Activated CD4-positive, CD25-positive, alpha-beta regulatory T cell treated with anti-CD3 and anti-CD28 coated beads, Interleukin-2, amount 50 U/mL, for 72 hours (primary cell): Measurements from ENCODE around the gene LRRC32.
"Not testable (repeated sequence)": the region's sequence is repeated elsewhere in the genome, so short reads cannot be mapped to it uniquely, and the experiment has no call there.

ENCODE experiments used
- DNase-seq: peaks from one replicate; pipeline ENCODE4 v3.0.0; 2021

Gene LRRC32

GRCh38 chr11:76608879-76609460 is 61.6 kb downstream of the LRRC32 start:
- DNase-seq, result not testable (repeated sequence)

GRCh38 chr11:76608228-76608627 is 62.3 kb downstream of the LRRC32 start:
- not testable (repeated sequence) for DNase-seq
